Inferior parietal cortex (tissue), 1 donor: Measurements from ENCODE around the gene ANKRD34A.

Experiments used
- DNase-seq: peaks from one replicate; pipeline ENCODE4 v3.0.0-alpha.2; 2016; ENCODE audit errors: extremely low spot score

The ANKRD34A gene

DNA sequence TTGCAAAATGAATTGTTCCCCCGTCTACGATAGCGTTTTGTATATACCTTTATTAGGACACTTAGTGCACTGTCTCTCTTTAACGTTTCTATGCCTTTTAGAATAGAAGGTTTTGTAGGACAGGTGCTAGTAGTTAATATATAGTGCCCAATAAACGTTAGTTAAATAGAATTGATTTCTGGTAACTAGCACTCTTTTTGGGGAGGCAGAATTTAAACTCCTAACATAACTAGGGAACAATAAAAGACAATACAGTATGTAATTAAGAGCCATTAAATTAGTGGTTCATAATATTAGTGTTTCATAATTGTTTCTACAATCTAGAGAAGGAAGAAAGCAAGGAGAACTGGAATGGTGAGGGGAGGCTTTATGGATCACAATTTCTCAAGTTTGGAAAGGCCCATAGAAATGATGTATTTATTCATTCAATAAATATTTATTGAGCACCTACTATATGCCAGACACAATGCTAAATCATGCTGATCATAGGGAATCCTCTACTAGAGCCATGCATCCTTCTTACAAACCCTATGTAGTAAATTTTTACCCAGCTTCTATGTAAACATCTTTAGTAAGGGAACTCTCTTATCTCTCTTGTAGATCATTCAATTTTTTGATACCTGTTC, 857 bp upstream of the ANKRD34A start:
- DNase-seq: no peak

DNA sequence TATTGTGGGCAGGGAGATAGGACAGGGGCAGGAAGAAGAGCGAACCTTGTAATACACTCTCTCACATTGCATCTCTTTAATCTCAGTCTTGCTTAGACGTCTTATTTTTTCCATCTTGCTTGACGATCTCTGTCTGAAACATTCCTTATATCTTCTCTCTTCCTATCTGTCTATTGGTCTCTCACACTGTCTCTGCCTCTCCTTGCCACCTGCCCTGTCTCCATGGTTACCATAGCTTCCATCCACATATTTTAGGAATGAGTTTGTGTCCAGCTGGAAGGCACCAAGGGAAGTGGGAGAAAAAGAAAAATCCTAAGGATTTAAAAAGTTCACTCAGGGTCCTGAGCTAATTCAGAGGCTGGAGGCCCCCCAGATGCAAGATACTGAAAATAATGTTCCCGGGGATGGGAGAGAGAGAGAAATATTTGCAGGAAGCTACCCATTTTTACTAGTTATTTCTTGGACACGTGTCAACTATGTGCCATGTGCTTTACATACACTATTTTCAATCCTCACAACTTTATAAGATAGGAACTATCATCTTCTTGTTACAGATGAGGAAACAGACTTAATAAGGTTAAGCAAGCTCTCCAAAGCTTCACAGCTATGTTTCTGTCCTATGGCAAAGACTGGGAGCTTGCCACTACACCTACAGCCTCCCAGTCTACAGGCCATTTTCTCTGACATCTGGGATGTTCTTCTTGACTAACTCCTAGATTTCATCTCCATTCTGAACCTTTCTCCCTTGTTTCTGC, 933 bp downstream of the ANKRD34A start:
- DNase-seq: no peak

DNA sequence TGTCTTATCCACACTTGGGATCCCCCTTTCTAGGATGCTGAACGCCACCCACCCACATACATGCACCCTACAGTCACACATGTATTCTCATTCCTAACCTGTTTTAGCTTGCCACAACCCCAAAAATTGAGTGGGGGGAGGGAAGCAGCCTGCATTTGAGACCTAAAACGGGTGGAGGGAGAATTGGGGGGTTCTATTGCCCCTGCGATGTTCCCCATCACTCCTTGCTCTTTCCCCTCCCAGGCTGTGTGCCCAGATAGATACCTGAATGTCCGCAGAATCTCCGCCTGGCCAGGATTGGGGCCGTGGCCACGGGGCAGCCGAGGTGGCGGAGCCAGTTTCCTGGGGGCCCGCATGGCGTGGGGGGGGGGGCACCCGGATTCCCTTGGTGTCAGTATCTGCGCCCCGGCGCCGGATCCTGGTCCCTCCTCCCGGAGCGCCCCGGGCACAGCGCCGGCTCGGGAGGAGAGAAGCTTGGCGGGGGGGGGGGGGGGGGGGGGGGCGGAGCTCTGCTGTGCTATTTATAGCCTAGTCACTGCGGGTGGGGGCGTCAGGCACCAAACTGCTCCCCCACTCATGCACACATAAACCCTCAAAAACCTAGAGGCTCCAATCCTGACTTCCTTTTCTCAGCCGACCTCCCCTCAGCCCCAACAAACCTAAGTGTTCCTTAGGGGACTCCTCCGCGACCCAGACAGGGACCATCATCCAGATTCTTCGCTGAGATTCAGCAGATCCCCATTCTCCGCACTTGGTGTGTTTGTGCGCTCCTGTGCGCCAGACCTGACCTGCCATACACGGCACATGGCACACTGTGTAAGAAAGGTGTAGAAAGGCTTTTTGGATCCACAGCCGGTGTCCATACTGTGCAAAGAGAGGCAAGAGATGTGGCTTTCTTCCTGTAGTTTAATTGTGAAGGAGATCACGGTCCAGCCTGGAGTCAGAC, 1.9 kb downstream of the ANKRD34A start:
- DNase-seq: no peak

DNA sequence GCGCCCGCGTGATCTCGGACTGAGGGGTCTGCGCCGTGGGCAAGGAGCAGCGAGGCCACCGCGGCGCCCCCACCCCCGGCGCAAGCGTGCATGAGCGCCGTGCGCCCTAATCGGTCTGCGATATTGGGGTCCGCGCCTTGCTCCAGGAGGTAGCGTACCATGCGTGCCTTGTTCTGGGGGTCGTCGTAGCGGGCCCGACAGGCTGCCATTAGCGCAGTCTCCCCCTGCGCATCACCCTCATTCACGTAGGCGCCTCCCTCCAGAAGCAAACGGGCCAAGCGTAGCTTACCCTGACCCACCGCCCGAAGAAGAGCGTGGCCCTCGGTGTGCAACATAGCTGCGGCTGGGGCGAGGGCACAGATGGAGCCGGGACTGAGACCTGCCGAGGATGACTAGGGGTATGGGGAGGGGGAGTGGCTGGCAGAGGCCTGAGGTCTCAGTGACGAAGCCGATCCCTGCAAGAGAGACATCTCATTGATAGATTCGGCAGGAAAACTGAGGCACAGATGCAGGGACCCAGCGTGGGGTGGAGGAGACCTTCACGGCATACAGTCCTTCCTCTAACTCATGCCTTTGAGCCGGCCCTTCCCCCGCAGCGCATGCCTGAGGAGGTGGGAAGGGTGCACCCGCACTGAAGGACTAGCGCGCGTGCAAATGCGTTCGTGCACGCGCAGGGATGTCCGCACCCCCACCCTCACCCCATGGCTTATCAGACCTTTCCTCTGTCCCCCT, 2.8 kb downstream of the ANKRD34A start:
- no peak for DNase-seq

DNA sequence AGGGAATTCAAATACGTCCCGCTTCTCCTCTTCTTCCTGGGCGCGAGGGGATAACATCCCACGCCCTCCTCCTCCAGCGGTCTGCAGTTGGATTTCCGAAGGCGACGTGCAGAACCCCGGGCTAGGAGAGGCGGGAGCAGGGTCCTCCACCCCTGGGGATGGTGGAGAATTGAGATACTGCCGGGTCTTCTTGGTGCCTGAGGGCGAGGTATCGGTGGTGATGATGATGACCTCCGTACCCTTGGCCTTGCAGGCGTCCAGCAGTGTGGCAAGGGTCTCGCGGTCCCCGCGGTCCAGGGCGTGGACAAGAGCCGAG, 3.3 kb downstream of the ANKRD34A start:
- no peak for DNase-seq

DNA sequence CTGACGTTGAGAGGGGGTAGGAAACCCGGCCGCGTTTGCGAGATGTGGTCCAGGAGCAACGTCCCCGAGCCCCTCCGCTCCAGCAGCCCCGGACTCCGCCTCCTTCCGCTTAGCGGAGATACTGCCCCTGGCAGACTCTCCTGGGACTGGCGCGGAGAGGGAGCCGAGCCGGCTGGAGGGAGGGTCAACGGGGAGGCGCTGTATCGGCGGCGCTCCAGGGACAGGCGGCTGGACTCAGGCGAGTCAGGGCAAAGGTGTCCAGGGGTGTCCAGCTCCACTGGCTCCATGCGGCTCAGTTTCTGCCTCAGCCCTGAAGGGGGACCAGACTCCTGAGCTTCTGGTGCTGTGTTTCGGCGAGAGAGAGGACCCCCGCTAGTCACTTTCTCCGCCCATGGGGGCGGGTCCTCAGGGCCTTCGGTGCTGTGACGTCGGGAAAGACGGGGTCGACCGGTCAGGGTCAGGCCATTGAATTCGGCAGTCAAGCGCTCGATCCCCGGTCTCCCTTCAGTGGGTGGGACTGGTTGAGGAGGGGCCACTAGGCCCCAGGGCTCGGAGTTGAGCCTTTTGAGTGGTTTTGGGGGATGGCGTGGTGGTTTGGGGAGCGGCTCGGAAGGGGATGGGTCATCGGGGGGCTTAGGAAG, 3.8 kb downstream of the ANKRD34A start:
- no peak for DNase-seq

DNA sequence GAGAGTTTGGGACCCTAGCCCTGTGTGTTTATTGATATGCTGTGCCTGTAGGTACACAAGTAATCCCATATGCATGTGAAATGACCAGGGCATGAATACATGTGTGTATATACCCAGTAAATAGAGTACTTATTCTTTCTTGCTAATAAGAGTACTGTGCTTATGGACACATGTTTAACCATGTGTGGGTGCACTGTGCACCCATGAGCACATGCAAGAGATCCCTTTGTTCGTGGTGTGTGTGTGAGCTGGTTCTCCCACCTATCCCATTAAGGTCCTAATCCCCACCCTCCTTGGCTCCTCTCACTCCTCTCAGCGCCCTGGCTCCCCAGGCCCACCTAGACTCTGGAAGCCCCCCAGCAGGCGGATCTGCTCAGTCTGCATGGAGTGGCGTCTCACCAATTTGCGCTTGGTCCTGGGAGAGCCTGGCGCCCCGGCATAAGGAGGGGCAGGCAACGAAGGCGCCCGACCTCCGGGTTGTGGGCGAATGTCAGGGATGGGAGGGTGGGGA, 4.4 kb downstream of the ANKRD34A start:
- DNase-seq: no peak

DNA sequence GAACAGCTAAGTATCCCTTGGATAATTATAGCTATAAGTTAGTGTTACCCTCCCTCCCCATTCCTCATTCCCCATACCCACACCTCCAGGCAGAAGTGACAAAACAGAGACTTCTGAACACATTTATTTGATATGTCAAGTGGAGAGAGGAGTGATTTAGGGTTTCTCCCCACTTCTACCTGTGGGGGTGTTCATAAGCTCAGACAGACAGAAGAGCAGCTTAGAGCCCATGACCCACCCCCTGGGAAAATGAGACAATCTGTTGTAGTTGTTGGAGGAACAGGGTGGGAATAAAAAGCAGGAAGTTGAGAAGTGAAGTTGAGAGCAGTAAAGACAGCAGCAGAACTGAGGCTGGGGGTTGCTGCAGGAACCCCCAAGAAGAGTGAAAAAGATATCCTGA, 5.0 kb downstream of the ANKRD34A start:
- DNase-seq: no peak

DNA sequence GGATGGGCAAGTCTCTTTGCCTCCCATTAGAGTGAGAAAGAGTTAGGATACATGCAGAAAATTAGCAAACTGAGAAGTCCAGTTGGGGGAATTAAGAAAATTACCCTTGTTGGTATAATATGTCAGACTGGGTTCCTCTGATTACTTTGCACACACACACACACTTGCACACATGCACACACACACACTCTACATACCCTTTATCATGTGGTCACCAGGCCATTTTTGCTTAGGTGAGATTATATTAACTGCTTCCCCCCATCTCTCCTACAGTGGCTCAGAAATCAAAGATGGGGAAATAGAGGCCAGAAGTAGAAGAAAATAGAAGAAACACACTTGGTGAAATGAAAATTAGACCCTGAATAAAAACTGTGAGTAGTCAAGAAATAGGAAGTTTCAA, 5.6 kb downstream of the ANKRD34A start:
- DNase-seq: no peak

DNA sequence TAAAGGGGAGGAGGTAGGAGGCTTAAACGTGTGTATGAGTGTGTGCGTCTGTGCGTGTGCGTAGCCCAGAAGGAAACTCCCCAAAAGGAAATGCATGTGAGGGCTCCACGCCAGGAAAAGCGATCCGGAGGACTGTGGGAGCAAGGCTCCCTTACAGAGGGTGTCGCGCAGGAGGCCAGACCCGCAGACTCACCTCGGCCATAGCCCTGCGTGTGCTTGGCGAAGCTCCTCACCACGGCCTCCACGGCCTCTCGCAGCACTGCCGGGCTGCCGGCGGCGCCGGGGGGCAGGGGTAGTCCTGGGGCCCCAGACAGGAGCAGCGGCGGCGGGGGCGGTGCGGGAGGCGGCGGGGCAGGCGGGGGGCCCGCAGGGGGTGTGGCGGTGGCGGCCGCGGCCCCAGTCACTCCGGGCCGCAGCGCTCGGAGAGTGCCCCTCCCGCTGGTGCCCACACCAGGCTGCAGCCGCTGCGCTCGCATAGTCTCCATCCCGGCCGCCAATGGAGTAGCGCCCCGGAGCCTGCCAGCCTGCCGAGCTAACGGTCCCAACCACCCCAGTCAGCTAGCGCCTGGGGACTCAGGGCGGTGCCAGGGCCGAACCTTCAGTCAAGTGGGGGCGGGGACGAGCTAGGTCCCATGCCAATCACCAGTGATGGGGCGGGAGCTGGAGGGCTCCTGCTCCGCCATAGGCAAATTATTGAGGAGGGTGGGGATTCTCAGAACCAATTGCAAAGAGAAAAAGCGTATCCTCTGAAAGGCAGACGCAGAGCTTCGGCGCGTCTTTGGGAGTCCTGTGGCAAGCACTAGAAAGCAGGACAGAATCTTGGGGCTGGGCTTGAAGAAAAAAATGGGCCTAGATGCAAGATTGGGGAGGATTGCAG, 6.7 kb downstream of the ANKRD34A start, which contains the start of gene LIX1L:
TSS of gene LIX1L (minus strand) at position 575 of the 877 bp plus-strand sequence. CDS start at position 485, 90 bp downstream.
- DNase-seq: peak; percentile 96

DNA sequence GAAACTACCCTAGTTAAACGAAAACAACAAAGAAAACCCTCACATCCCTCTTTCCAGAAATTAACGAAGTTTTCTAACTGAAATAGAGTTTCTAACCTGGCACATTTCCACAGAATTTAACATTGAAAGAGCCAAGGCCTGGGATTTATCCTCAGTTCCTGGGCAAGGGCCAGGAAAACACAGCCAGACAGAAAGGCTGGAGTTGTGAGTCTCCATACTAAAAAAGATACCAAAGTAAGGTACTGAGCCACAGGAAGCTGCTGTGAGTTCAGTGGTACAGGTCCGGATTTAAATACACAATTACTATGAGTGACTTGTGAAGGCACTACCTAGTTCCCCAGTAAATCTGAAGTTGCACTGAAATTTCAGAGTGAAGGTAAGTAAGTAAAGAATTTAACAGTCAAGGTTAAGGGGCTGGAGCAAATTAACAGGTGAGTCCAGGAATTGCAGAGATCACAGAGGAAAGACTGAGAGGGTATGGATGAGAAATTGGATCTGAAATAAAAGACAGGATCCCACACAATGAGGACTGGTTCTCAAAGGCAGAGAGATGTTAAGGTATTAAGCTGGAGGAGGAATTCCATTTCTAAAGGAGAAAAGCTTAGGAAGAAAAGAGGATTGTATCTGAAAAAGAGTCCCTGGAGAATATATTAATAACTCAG, 7.5 kb downstream of the ANKRD34A start:
- DNase-seq: peak; percentile 39

DNA sequence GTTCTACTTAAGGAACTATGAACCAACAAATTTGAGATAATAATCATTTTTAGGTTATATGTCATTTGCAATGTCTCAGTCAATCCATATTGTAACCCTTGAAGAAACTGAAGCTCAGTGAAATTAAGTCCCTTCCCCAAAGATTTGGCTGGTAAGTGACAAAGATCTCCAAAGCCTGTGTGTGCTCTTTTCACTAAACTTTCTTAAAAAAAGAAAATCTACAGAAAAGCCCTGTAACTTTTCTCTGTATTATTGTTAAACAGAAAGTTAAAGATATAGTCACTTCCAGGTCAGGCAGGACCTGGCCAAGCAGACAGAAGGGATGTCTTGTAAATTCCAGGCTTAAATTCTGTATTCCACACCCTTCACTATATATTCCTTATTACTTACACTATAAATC, 8.0 kb downstream of the ANKRD34A start:
- no peak for DNase-seq

DNA sequence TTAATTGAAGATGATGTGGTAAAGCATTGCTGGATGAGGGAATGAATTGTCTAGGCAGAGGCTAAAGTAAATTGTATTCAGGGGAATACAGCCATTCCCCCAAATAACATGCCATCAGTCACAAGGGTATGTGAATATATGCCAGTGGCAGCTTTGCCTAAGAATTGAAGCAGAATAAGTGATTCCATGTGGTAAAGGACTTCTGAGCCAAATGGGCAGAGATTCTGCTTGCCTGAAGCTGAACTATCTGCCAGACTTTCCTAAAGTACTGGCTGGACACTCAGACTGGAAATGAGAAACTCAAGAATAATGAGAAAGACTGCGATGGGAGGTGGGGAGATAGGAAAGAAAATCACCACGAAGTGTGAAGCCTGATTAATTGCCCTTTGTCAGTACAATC, 8.9 kb downstream of the ANKRD34A start:
- DNase-seq: no peak

DNA sequence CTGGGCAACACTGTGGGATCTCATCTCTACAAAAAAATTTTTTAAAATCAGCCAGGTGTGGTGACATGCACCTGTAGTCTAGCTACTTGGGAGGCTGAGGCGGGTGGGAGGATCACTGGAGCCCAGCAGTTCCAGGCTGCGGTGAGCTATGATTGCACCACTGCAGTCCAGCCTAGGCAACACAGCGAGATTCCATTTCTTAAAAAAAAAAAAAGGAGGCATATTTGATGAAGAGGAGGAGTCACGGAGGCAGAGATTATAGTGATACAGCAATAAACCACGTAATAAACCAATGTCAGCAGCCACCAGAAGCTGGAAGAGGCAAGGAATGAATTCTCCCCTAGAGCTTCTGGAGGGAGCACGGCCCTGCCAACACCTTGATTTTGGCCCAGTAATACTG, 10.5 kb downstream of the ANKRD34A start:
- DNase-seq: no peak

DNA sequence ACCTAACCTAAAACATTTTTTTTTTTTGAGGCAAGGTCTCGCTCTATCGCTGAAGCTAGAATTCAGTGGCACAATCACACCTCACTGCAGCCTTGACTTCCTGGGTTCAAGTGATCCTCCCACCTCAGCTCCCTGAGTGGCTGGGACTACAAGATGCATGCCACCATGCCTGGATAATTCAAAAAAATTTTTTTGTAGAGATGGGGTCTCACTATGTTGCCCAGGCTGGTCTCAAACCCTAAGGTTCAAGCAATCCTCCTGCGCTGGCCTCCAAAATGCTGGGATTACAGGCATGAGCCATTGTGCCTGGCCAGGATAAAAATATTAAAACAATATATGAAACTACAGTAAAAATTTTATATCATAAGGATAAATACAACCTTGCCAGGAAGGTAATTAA, 11.5 kb downstream of the ANKRD34A start:
- no peak for DNase-seq

DNA sequence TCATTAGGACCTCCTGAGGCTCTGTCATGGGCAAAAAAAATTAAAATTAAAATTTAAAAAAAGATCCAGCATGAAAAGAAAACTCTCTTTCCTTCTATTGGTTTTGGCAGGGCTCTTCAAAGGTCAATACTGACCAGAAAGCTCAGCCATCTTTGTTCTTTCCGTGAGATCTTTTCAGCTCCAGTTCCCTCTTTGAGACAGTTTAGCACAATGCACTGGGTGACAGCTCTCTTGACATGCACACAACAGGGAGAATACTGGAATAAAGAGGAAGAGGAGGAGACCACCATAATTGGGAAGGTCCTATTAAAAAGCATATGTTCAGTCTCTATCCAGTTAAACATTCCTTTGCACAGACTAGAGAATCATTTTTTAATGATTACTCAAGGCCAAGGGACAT, 12.8 kb downstream of the ANKRD34A start:
- no peak for DNase-seq

DNA sequence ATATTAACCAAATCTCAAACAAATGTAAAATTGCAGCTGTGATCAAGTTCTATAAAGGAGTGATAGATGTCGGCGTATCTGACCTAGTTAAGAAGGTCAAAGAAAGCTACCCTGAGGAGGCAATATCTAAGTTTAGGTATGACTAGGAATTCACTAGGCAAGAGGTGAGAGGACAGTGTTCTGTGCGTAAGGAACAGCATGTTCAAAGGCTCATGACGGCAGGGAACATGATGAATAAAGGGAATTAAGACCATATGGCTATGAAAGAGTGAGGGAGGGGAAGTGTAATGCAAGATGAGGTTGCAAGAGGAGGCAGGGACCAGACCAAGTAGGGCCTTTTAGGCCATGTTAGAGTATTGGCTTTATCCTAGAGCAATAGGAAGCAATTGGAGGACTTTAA, 15.2 kb downstream of the ANKRD34A start:
- DNase-seq: no peak

DNA sequence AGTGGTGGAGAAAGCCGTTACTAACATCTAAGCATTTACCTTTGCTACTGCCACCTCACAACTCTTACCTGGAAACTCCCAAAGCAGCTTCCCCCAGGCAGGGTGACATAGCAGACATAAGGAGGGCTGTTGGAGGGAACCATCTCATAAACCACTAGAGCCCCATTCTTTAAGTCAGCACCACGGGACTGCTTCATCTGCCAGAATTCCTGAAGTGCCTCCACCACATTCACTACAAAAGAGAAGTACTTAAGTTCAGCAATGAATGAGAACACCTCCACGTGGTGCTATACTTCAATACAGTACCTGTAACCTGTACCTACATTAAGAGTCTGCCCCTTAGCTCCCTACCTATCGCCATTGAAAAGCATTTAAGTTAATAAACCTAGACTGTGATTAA, 16.8 kb downstream of the ANKRD34A start:
- DNase-seq: no peak

DNA sequence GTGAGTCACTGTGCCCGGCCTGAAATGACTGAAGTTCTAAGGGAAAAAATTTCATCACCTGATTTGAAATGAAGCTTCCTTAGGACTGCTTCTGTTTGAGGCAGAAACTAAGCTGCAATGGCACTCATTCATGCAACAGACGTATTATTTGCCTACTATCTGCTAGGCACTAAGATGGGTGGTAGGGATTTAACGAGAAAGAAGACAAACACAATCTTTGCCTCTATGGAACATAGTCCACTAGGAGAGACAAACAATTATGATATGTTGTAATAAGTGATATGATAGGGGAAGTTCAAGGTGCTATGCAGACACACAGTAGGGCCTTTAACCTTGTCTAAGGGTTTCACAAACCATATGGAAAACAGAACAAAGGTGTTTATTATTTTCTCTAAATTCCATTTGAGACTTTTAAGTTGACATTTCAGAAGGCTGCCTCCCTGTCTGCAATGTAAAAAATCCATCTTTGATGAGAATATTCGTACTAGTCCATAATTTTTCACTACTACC, 17.8 kb downstream of the ANKRD34A start:
- no peak for DNase-seq
